DOHH2 (cell line): ENCODE results near the gene SPARC.
"Not testable (repeated sequence)": the region's sequence is repeated elsewhere in the genome, so short reads cannot be mapped to it uniquely, and the experiment has no call there.

Source experiments
- H3F3A ChIP-seq: fragments of 200-600 bp; sonication (generic), shearing (Covaris generic); 2 replicates; pipeline ENCODE4 v1.6.0; 2016; ENCODE audit warnings: antibody characterized with exemption, mild to moderate bottlenecking; ENCODE audit not compliant: control insufficient read depth, insufficient read depth
- H3K27ac ChIP-seq: fragments of 200-600 bp; sonication (generic); 2 replicates; pipeline ENCODE4 v1.5.1; 2014; ENCODE audit warnings: low read depth, mild to moderate bottlenecking, low read length, moderate library complexity
- H3K27me3 ChIP-seq: fragments of 200-600 bp; sonication (generic); 2 replicates; pipeline ENCODE4 v1.6.1; 2014; ENCODE audit warnings: mild to moderate bottlenecking, low read length, mixed read lengths; ENCODE audit not compliant: control insufficient read depth
- H3K36me3 ChIP-seq: fragments of 200-600 bp; sonication (generic); 2 replicates; pipeline ENCODE4 v1.6.1; 2014; ENCODE audit warnings: mild to moderate bottlenecking, low read length, moderate library complexity, mixed read lengths; ENCODE audit not compliant: control insufficient read depth
- H3K4me1 ChIP-seq: fragments of 200-600 bp; sonication (generic); 2 replicates; pipeline ENCODE4 v1.6.1; 2014; ENCODE audit warnings: mild to moderate bottlenecking, low read length, mixed read lengths; ENCODE audit not compliant: control insufficient read depth
- H3K4me2 ChIP-seq: fragments of 200-600 bp; sonication (generic); 2 replicates; pipeline ENCODE4 v1.6.0; 2014; ENCODE audit warnings: mild to moderate bottlenecking, low read length, moderate library complexity
- H3K4me3 ChIP-seq: fragments of 200-600 bp; sonication (generic); 2 replicates; pipeline ENCODE4 v1.5.1; 2014; ENCODE audit warnings: mild to moderate bottlenecking, low read length, mixed read lengths
- H3K79me2 ChIP-seq: fragments of 200-600 bp; sonication (generic); 2 replicates; pipeline ENCODE4 v1.6.1; 2014; ENCODE audit warnings: mild to moderate bottlenecking, low read length, mixed read lengths; ENCODE audit not compliant: control insufficient read depth
- H3K9me2 ChIP-seq: fragments of 200-600 bp; sonication (generic); replicated peaks from 2 replicates; pipeline ENCODE4 v1.6.1; 2014; ENCODE audit warnings: mild to moderate bottlenecking, low read length, mixed read lengths; ENCODE audit not compliant: control insufficient read depth
- H3K9me3 ChIP-seq: fragments of 200-600 bp; sonication (generic); 2 replicates; pipeline ENCODE4 v1.6.1; 2014; ENCODE audit warnings: antibody characterized with exemption, low read length, mixed read lengths; ENCODE audit not compliant: control insufficient read depth, insufficient read depth
- H4K20me1 ChIP-seq: fragments of 200-600 bp; sonication (generic); 2 replicates; pipeline ENCODE4 v1.6.0; 2014; ENCODE audit warnings: low read depth, mild to moderate bottlenecking, antibody characterized with exemption, low read length, moderate library complexity; ENCODE audit not compliant: control insufficient read depth, insufficient read depth
- EZH2phosphoT487 ChIP-seq: fragments of 200-600 bp; sonication (generic); IDR thresholded peaks from 2 replicates; pipeline ENCODE4 v1.6.1; 2017; ENCODE audit warnings: borderline replicate concordance, mild to moderate bottlenecking, antibody characterized with exemption, low read length, moderate library complexity, mixed read lengths
- TF ChIP-seq, protein P1 (sequence below): fragments of 200-600 bp; sonication (generic); IDR thresholded peaks from one replicate; pipeline ENCODE4 v1.5.1; 2014; ENCODE audit warnings: antibody characterized with exemption, mild to moderate bottlenecking, low read depth, low read length; ENCODE audit not compliant: poor library complexity, severe bottlenecking

Gene SPARC

GRCh38 chr5:151699071-151699901, 12.6 kb upstream of the SPARC start:
- H3F3A ChIP-seq = no peaks in the 10 kb centered on the region
- H3K36me3 ChIP-seq = no peaks in the 10 kb centered on the region
- H3K79me2 ChIP-seq = no peaks in the 10 kb centered on the region
- no peak overlapping the region for H3K4me2 ChIP-seq
- H3K9me3 ChIP-seq = no peaks in the 10 kb centered on the region
- TF ChIP-seq, protein P1, sequence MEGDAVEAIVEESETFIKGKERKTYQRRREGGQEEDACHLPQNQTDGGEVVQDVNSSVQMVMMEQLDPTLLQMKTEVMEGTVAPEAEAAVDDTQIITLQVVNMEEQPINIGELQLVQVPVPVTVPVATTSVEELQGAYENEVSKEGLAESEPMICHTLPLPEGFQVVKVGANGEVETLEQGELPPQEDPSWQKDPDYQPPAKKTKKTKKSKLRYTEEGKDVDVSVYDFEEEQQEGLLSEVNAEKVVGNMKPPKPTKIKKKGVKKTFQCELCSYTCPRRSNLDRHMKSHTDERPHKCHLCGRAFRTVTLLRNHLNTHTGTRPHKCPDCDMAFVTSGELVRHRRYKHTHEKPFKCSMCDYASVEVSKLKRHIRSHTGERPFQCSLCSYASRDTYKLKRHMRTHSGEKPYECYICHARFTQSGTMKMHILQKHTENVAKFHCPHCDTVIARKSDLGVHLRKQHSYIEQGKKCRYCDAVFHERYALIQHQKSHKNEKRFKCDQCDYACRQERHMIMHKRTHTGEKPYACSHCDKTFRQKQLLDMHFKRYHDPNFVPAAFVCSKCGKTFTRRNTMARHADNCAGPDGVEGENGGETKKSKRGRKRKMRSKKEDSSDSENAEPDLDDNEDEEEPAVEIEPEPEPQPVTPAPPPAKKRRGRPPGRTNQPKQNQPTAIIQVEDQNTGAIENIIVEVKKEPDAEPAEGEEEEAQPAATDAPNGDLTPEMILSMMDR = no peak
- TF ChIP-seq EZH2phosphoT487 = no peak
- H3K9me2 ChIP-seq = no peaks in the 10 kb centered on the region
- H3K27ac ChIP-seq = no peak overlapping the region
- no peak overlapping the region for H3K4me3 ChIP-seq
- no peaks in the 10 kb centered on the region for H4K20me1 ChIP-seq
- peaks cover 40% of the 10 kb centered on the region for H3K4me1 ChIP-seq
- no peaks in the 10 kb centered on the region for H3K27me3 ChIP-seq

DNA sequence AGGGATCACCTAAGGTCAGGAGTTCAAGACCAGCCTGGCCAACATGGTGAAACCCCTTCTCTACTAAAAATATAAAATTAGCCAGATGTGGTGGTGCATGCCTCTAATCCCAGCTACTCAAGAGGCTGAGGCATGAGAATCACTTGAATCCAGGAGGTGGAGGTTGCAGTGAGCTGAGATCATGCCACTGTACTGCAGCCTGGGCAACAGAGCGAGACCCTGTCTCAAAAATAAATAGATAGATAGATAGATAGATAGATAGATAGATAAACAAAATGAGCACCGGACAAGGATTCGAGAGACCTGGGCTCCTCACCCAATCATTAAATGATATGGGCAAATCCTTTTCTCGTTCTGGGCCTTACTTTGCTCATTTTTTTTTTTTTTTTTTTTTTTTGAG, 11.4 kb upstream of the SPARC start:
- not testable (repeated sequence) for H3K4me2 ChIP-seq, H3K9me3 ChIP-seq, H3K9me2 ChIP-seq, H3K79me2 ChIP-seq, H3K4me3 ChIP-seq, H3K27ac ChIP-seq, H4K20me1 ChIP-seq, H3K27me3 ChIP-seq, H3K36me3 ChIP-seq, H3F3A ChIP-seq
- peaks cover 28% of the 10 kb centered on the region for H3K4me1 ChIP-seq

DNA sequence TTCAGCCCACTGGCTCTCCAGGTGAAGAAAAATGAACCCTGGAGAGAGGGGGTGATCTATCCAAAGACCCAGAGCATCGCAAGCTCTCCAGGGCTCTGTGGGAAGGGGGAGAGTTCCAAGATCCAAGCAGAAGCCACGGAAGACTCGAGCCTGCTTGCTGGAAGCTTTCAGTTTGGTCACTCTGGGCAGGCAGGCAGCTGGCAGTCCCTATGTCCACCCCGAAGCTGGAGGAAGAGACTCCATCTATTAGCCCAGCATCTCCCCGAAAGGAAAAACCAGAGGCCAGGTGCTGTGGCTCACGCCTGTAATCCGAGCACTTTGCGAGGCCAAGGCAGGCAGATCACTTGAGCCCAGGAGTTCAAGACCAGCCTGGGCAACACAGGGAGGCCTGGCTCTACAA, 10.7 kb upstream of the SPARC start:
- Histone ChIP-seq H3F3A (no peaks in the 10 kb centered on the region), H3K4me2 (no peak overlapping the region), H3K79me2 (no peaks in the 10 kb centered on the region), H4K20me1 (no peaks in the 10 kb centered on the region), H3K9me2 (no peaks in the 10 kb centered on the region), H3K4me3 (no peak overlapping the region), H3K36me3 (no peaks in the 10 kb centered on the region), H3K9me3 (no peaks in the 10 kb centered on the region), H3K27ac (no peak overlapping the region), H3K4me1 (peaks cover 23% of the 10 kb centered on the region), H3K27me3 (no peaks in the 10 kb centered on the region)
- TF ChIP-seq, protein P1 = no peak
- TF ChIP-seq EZH2phosphoT487 = no peak

DNA sequence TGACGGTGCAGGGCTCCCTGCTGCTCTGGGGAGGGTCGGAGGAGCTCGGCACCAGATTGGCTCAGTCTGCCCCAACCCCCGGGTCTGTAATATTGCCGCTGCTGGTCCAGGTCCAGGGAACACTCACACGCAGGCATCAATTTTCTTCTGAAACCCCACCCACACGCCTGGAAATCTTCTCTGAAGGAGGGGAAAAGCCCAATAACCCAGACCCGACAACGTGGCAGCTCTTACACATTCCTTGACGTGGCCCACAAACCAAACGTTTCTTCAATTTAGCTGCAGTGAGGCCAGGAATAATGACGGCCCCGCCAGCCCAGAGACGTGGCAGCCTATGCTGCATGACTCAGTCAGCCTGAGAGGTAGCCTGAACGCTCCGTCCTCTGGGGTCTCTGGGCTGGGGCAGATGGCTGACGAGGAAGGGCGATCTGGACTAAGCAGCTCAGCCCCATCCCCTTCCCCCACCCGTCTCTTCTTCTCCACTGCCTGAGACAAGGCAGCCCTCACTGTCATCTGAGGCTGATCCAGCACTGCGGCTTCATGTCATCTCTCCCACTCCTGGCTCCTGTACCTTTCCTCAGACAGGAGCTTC, 9.9 kb upstream of the SPARC start:
- Histone ChIP-seq H3K4me1 (peaks cover 17% of the 10 kb centered on the region), H4K20me1 (no peaks in the 10 kb centered on the region), H3F3A (no peaks in the 10 kb centered on the region), H3K9me3 (no peaks in the 10 kb centered on the region), H3K4me2 (no peak overlapping the region), H3K36me3 (no peaks in the 10 kb centered on the region), H3K27me3 (no peaks in the 10 kb centered on the region), H3K79me2 (no peaks in the 10 kb centered on the region), H3K4me3 (no peak overlapping the region), H3K27ac (no peak overlapping the region), H3K9me2 (no peaks in the 10 kb centered on the region)
- TF ChIP-seq, protein P1 = no peak
- TF ChIP-seq EZH2phosphoT487 = no peak
